ENCODE measurements around the gene AOAH. TPM values are rescaled to one million over a fixed set of nuclear protein-coding genes. Genes with fewer than 3 reads are reported as not detected.

AOAH gene
- total and polyA plus RNA-seq, 9 of the 15 experiments (the other 6 are each of a cell fraction or from before 2014, with no cell fraction given) = not detected

DNA sequence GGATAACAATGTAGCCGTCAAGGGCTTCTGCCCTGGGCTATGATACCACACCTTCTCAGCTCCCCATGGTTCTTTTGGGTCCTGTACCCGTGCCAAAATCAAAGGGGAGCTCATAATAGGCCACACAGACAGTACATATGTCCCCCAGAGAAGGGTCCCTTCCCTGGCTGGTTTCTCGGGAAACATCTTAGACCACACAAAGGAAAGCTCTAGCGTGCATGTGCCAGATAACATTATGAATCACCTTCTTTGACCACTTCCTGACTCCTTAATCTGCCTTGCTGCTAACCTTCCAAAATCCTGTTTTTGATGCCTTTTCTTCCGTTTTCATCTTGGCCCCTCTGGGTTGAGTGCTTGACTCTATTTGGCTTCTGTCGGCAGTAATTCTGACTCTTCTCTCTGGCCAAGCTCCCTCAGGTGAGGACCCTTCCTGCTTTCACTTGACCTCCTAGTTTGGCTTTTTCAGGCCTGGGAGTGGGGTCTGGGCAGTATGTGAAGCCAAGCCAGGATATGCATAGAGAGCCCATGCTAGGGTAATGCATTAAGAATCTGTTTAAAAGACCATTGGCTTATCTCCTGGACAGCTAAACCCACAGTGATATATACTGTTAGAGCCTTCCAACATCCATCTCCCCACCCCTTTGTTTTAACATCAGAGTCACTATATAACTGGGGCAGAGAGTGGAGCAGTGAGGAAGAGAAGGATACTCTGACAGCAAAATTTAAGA, 249.8 kb downstream of the AOAH start (continued):
- TF ChIP-seq ZNF165 (CRISPR knock-in tag; IDR thresholded peaks at IDR 0.05; ENCODE audit: borderline replicate concordance) = no peak
- no peak for TF ChIP-seq KDM2B (CRISPR knock-in tag; IDR thresholded peaks at IDR 0.05)
- no peak for TF ChIP-seq ZNF239 (CRISPR knock-in tag; IDR thresholded peaks at IDR 0.05)
- TF ChIP-seq DPF2 (IDR thresholded peaks at IDR 0.05) = peak; percentile 83
- TF ChIP-seq FOSL1 (tag; conservative IDR thresholded peaks at IDR 0.05) = peak; percentile 98
- peak; percentile 88 for TF ChIP-seq SMARCA4 (IDR thresholded peaks at IDR 0.05)
- TF ChIP-seq BHLHE40 (IDR thresholded peaks at IDR 0.05; ENCODE audit: low read length) = peak; percentile 31; the same call in 1 of the 2 replicates
- TF ChIP-seq DNMT1 (IDR thresholded peaks at IDR 0.05) = no peak
- TF ChIP-seq, protein P1, sequence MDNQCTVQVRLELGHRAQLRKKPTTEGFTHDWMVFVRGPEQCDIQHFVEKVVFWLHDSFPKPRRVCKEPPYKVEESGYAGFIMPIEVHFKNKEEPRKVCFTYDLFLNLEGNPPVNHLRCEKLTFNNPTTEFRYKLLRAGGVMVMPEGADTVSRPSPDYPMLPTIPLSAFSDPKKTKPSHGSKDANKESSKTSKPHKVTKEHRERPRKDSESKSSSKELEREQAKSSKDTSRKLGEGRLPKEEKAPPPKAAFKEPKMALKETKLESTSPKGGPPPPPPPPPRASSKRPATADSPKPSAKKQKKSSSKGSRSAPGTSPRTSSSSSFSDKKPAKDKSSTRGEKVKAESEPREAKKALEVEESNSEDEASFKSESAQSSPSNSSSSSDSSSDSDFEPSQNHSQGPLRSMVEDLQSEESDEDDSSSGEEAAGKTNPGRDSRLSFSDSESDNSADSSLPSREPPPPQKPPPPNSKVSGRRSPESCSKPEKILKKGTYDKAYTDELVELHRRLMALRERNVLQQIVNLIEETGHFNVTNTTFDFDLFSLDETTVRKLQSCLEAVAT (IDR thresholded peaks at IDR 0.05) = peak in 1 of 2 experiments; percentile 21; a peak in 1 of 4 replicates
- TF ChIP-seq, protein P2, sequence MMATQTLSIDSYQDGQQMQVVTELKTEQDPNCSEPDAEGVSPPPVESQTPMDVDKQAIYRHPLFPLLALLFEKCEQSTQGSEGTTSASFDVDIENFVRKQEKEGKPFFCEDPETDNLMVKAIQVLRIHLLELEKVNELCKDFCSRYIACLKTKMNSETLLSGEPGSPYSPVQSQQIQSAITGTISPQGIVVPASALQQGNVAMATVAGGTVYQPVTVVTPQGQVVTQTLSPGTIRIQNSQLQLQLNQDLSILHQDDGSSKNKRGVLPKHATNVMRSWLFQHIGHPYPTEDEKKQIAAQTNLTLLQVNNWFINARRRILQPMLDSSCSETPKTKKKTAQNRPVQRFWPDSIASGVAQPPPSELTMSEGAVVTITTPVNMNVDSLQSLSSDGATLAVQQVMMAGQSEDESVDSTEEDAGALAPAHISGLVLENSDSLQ (IDR thresholded peaks at IDR 0.05) = no peak
- TF ChIP-seq MAZ (CRISPR knock-in tag; conservative IDR thresholded peaks at IDR 0.05 in 1 of 2, IDR thresholded peaks at IDR 0.05 in 1 of 2) = peak in 1 of 2 experiments; percentile 43; a peak in 1 of 4 replicates
- peak; percentile 85 for TF ChIP-seq JUND (IDR thresholded peaks at IDR 0.05; ENCODE audit: borderline replicate concordance, low read depth, low read length)
- TF ChIP-seq JUND (tag; IDR thresholded peaks at IDR 0.05; ENCODE audit: borderline replicate concordance, low read depth, low read length) = peak; percentile 52; the same call in 1 of the 3 replicates
- peak; percentile 10; the same call in 1 of the 2 replicates for TF ChIP-seq CXXC5 (CRISPR knock-in tag; IDR thresholded peaks at IDR 0.05)
- TF ChIP-seq FOS (IDR thresholded peaks at IDR 0.05; ENCODE audit: extremely low read depth, insufficient read length) = peak; percentile 20
- peak; percentile 70; the same call in 1 of the 2 replicates for TF ChIP-seq ELF4 (CRISPR knock-in tag; IDR thresholded peaks at IDR 0.05)
- peak; percentile 46; the same call in 1 of the 2 replicates for TF ChIP-seq RNF2 (IDR thresholded peaks at IDR 0.05)
- TF ChIP-seq, protein P3, sequence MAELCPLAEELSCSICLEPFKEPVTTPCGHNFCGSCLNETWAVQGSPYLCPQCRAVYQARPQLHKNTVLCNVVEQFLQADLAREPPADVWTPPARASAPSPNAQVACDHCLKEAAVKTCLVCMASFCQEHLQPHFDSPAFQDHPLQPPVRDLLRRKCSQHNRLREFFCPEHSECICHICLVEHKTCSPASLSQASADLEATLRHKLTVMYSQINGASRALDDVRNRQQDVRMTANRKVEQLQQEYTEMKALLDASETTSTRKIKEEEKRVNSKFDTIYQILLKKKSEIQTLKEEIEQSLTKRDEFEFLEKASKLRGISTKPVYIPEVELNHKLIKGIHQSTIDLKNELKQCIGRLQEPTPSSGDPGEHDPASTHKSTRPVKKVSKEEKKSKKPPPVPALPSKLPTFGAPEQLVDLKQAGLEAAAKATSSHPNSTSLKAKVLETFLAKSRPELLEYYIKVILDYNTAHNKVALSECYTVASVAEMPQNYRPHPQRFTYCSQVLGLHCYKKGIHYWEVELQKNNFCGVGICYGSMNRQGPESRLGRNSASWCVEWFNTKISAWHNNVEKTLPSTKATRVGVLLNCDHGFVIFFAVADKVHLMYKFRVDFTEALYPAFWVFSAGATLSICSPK (IDR thresholded peaks at IDR 0.05; ENCODE audit: borderline replicate concordance) = no peak
- TF ChIP-seq NCOR1 (IDR thresholded peaks at IDR 0.05) = peak; percentile 48
- peak; percentile 67; the same call in 1 of the 2 replicates for TF ChIP-seq ZBTB7A (IDR thresholded peaks at IDR 0.05; ENCODE audit: borderline replicate concordance, control insufficient read depth, low read depth, low read length)
- peak; percentile 95 for TF ChIP-seq LCOR (CRISPR knock-in tag; IDR thresholded peaks at IDR 0.05)
- TF ChIP-seq, protein P4, sequence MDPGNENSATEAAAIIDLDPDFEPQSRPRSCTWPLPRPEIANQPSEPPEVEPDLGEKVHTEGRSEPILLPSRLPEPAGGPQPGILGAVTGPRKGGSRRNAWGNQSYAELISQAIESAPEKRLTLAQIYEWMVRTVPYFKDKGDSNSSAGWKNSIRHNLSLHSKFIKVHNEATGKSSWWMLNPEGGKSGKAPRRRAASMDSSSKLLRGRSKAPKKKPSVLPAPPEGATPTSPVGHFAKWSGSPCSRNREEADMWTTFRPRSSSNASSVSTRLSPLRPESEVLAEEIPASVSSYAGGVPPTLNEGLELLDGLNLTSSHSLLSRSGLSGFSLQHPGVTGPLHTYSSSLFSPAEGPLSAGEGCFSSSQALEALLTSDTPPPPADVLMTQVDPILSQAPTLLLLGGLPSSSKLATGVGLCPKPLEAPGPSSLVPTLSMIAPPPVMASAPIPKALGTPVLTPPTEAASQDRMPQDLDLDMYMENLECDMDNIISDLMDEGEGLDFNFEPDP (CRISPR knock-in tag; IDR thresholded peaks at IDR 0.05) = no peak
- TF ChIP-seq ETV6 (IDR thresholded peaks at IDR 0.05; ENCODE audit: borderline replicate concordance in 1 of 2, low read depth in 2 of 2, low read length in 1 of 2) = peak in 1 of 2 experiments; percentile 60; a peak in 1 of 4 replicates
- no peak for TF ChIP-seq ETV6 (CRISPR knock-in tag; IDR thresholded peaks at IDR 0.05; ENCODE audit: borderline replicate concordance)
